GM18508 (cell line): Measurements from ENCODE around the gene ADAP1.

Source experiments
- ATAC-seq: cut with Tn5 transposase; IDR thresholded peaks from one replicate; pipeline ENCODE4 v1.9.1; 2021; ENCODE audit warnings: moderate number of reproducible peaks; ENCODE audit not compliant: insufficient read depth, unreplicated experiment

ADAP1 gene

GRCh38 chr7:976901-977325 is 22.4 kb upstream of the ADAP1 start:
- ATAC-seq, result no peak

- no peak for ATAC-seq
Measured at GRCh38 chr7:975702-976473, 21.4 kb upstream of the ADAP1 start.

DNA sequence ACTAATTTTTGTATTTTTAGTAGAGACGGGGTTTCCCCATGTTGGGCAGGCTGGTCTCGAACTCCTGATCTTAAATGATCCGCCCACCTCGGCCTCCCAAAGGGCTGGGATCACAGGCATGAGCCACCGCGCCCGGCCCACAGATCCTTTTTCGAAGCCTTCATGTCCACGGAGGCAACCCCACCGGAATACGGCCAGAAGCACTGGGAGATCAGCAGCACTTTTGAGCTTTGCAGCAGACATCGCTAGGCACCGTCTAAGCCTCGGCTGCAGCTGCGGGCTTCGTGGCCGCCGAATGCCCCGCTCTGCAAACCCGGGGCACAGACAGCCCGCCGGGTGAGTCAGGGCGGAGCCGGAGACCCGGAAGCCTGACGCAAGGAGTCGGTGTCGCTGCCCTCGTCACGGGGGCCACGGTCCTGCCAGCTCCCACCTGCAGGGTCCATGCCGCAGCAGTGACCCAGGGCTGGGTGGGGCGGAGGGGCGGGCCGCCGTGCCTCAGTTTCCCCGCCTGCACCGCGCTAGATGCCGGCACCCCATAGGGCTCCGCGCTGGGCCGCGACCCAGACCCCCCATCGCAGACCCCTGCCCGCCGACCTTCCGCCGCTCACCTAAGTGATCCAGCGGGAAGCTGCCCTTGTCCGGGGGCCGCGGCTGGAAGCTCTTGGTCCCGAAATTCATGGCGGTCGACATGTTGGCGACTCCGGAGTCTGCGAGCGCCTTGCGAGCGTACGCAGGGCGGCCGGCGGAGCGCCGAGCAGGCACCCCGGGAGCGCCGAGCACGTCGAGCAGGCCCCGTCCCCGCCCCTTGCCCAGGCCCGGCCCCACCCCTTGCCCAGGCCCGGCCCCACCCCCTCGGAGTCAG is 20.6 kb upstream of the ADAP1 start, which contains the start of gene COX19:
TSS of gene COX19 (minus strand) at position 730 of the 862 bp plus-strand sequence. CDS start at position 690, 40 bp downstream.
- no peak for ATAC-seq

DNA sequence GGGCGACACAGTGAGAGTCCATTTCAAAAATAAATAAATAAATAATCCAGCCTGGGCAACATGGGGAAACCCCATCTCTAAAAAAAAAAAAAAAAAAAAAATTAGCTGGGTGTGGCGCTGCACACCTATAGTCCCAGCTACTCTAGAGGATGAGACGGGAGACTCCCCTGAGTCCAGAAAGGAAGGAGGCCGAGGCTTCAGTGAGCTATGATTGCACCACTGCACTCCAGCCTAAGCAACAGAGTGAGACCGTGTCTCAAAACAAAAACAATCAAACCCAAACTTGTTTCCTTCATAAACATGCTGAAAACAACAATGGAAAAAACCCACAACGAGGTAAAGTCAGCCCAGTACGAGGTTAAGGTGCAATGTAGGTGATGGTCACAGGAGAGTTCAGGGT is 19.7 kb upstream of the ADAP1 start:
- ATAC-seq, result no peak

DNA sequence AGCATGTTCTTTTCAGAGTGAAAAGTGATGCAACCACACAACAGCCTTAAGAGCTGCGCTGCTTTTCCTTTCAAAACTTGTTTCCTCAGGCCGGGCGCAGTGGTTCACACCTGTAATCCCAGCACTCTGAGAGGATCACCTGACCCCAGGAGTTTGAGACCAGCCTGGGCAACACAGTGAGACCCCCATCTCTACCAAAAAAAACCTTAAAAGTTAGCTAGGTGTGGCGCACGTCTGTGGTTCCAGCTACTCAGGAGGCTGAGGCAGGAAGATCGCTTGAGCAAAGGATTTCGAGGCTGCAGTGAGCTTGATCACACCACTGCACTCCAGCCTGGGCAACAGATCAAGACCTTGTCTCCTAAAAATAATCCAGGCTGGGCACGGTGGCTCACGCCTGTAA is 18.8 kb upstream of the ADAP1 start:
- ATAC-seq, result no peak

DNA sequence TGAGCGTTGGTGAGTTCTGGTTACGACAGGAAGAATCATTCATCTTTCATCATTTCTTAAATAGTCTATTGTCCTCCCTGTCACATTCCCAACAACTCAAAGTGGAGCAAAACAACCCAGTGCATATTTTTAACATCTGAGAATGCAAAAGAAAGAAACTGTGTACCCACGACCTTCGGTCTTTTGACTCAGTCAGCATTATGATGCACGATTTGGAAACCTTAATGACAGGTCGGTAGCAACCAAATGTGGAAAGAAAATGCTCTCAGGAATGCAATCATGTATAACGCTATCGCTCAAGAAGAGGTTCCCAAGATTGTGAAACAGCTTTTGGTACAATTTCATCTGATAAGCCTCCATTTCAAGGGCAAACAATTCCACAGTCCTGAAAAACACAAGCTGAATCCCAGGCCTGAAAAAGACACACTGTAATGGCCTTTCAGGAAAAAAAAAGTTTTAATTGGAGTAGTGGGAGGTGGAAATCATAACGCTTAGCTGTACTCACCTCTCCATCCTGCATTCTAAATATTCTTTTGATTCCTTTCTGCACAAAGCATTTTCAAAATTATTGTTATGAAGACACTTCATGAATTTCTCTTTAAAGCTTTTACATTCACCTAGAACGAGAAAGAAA is 18.3 kb upstream of the ADAP1 start:
- ATAC-seq, result no peak

GRCh38 chr7:972110-972509 is 17.6 kb upstream of the ADAP1 start:
- ATAC-seq, result no peak

DNA sequence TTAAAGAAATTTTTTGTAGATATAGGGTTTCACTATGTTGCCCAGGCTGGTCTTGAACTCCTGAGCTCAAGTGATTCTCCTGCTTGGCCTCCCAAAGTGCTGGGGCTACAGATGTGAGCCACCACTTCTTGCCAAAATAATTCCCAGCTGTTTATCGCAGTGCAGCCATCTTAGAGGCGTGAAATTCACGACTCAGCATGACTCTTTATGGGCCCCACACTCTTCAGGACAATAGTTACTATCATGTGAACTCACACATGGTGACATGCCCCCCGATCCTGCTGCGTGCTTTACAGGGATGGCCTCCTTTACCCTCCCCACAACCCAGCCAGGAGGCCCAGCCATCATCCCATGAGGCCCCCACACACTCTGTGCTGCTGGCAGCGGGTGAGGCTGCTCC is 16.3 kb upstream of the ADAP1 start:
- ATAC-seq, result no peak

- no peak for ATAC-seq
Measured at GRCh38 chr7:969403-969802, 14.9 kb upstream of the ADAP1 start.

DNA sequence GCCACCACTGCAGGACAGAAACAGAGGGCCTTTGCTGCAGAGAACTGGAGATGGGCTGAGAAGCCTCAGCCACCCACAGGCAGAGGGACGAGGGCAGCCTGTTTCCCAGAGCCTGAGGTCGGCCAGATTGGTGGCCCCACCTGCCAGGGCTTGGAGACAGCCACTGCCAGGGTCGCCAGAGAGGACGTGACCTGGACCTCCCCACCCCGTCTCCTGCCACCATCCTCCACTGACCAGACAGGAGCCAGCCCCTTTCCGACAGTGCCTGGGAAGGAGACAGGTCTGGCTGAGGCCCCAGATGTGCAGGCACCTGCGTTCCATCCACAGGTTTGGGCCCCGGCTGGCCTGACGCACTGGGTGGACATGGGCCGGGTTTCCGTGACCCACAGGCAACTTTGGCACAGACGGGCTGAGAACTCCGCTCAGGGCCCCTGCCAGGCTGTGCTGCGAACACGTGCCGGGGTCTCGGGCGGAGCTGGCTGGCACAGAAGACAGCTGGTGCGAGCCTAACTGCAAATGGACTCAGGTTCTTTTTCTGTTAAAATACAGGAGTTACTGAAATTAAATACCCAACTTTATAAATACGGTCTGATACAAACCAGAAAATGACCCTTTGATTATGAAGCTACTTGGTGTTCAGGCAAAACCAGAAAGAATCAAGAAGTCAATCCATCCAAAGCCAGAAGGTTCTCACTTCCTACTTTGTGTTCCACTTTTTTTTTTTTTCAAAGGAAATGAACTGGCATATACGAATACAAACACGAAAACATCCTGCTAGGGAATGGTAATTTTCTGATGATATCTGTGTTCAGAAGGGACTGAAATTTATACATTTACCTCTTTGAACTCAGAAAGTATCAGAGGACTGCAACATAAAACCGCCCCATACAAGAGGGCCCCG is 14.0 kb upstream of the ADAP1 start:
- no peak for ATAC-seq

- ATAC-seq, result no peak
Measured at GRCh38 chr7:967361-968082, 13.0 kb upstream of the ADAP1 start.

DNA sequence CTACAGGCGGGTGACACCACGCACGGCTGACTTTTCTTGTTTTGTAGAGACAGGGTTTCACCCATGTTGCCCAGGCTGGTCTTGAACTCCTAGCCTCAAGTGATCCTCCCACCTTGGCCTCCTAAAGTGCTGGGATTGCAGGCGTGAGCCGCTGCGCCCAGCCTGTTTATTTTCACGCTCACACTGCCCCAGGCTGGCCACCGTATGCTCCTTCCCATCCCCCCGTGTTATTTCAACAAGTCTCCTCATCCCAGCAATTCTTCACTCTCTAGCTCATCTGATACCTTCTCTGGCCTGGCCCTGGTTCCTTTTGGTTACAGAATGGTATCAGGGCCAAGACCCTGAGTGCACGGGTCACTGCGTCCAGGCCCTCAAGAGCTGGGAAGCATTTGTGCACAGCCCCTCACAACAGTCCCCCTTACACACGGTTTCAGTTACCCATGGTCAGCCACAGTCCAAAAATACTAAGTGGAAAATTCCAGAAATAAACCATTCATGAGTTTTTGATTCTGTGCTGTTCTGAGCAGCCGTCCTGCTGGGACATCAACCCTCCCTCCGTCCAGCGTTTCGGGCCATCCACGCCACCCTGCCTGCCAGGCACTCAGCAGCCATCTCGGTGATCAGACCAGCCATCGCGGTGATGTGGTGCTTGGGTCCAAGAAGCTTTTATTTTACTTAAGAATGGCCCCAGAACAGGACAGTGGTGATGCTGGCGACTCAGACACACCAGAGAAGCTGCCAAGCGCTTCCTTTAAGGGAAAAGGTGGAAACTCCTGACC is 12.0 kb upstream of the ADAP1 start:
- no peak for ATAC-seq

DNA sequence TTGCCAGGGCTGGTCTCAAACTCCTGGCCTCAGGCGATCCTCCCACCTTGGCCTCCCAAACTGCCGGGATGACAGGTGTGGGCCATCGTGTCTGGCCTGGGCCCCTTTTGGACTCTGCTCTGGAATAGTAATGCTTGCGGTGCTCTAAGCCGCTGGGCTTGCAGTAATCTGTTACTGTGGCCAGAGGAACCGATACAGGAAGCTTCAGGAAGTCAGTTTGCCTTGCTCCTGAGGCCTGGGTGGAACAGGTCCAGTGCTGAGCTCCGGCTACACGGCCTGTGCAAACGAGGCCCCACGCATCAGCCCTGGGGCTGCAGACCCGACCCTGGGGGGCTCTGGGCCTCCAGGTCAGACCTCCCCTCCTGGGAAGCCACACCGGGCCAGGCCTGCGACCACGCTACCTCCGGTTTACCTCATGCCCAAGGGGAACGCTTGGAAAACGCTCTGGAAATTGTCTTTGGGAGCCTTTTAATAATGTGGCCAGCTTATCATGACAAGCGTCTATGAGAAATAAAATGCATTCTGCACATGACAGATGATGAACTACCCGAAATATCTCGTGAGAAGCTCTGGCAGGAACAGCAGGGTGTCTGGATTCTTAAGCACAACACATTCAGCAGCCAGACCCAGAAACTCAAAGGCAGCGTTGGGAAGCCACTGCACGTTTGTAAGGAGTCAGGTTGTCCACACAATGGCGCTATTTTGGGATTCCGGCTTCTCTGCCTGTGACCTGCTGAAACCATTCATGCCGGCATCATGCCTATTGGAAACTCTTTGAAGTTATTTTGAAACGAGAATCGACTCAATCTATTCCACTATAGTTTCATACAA is 10.1 kb upstream of the ADAP1 start:
- ATAC-seq, result no peak

- no peak for ATAC-seq
Measured at GRCh38 chr7:963236-964078, 9.0 kb upstream of the ADAP1 start.

- ATAC-seq, result no peak
Measured at GRCh38 chr7:962401-963081, 8.1 kb upstream of the ADAP1 start.
